ENCODE results near the gene TMX1. TPM values are rescaled to one million over a fixed set of nuclear protein-coding genes. Genes with fewer than 3 reads are reported as not detected.
"Not testable (repeated sequence)": the region's sequence is repeated elsewhere in the genome, so short reads cannot be mapped to it uniquely, and the experiment has no call there.

Gene TMX1, protein sequence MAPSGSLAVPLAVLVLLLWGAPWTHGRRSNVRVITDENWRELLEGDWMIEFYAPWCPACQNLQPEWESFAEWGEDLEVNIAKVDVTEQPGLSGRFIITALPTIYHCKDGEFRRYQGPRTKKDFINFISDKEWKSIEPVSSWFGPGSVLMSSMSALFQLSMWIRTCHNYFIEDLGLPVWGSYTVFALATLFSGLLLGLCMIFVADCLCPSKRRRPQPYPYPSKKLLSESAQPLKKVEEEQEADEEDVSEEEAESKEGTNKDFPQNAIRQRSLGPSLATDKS
- total RNA-seq (2014; rRNA removed; shearing (Covaris generic)): 87.8 and 110 TPM in 2 replicates

DNA sequence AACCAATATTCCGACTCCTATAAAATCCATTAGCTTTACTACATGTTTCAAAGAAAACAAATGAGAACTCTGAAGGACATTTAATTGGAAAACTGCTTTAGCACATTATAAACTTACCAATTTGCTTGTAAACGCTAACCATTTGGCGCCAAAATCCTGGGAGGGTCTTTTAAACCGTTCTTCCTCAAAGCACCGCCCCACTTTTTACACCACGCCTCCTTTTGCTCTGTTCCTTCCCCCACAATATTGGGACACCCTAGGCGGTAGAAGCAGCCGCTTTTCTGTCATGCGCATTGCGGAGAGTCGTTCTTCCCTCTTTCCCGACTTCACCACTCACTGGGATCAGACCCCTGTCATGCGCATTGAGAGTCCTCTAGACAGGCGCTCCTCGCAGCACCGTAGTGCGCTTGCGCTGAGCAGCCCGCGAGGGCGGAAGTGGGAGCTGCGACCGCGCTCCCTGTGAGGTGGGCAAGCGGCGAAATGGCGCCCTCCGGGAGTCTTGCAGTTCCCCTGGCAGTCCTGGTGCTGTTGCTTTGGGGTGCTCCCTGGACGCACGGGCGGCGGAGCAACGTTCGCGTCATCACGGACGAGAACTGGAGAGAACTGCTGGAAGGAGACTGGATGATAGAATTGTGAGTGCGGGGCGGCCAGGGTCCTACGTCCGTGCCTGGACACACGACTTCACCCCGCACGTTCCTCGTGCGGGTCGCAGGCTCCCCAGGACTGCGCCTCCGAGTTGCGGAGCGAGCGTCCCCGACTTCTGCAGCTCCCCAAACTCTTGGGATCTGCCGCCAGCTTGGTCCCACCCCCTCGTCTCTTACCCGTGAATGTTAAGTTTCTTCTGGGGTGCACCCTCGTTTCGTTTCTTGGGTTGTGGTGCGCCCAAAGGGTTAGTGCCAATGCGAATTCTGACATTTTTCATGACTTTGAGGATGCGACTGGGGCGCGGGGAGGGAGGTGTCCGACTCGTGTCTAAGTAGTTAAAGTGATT is at the start of gene TMX1:
TMX1 (plus strand) TSS at position 435 of the 991 bp plus-strand sequence; CDS start at position 481, 46 bp downstream.
- peak; percentile 98 for DNase-seq (ENCODE audit: low read depth)

DNA sequence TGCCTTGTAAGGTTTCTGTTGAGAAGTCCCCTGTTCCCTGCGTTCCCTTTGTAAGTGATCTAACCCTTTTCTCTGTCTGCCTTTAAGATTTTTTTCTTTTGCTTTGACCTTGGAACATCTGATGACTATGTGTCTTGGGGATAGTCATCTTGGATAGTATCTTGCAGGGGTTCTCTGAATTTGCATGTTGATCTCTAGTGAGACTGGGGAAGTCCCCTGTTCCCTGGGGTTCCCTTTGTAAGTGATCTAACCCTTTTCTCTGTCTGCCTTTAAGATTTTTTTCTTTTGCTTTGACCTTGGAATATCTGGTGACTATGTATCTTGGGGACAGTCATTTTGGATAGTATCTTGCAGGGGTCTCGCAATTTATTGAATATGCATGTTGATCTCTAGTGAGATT is 38.2 kb upstream of the TMX1 start:
- DNase-seq (ENCODE audit: low read depth): no peak

DNA sequence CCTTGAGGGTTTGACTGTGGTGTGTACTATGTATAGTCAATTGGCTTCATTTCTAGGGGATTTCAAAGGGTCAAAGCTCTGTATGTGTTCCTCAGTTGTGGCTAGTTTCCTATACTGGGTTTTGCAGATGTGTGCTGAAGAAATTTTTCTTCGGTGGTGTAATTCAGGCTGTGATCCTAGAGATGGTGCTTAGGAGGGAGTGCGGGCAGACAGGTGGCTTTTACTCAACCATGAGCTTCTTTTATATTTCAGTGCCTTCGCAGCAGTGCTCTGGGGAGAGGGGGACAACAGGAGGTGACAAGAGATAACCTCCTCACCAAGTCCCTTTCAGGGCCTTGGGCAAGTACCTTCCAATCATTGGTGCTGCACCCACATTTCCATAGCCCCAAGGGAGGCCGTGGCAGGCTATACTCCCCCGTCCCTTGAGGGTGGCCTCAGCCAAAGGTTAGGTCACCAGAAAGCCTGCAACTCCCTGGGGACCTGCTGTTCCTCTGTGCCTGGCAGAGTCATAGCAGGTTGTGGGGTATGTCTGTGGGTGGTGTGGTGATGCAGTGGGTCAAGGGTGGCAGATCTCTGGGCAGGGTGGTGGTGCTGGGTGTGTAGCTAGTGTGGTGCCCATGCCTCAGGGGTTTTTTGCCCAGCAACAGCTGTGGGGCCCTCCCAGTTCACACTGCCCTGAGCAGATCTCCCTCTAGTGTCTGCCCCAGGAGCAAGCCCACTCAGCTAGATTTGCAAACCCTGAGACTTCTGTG is 37.0 kb upstream of the TMX1 start:
- DNase-seq (ENCODE audit: low read depth): no peak

DNA sequence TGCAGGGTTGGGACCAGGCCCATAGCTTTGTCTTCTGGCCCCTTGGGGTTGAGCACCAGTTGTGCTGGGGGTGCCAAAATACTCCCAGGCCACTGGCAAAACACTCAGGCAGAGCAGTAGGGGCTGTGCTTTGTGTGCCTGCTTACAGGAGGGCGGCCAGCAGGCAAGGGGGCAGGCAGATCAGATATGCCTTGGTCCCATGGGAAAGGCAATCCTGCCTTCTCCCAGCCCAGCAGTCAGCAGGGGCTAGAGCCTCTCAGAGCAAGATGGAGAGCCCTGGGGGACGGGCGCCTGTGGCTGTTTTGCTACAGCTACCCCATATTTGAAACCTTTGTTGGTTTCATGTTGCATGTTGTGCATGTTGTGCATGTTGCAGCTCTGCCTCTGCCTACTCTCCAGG is 36.2 kb upstream of the TMX1 start:
- no peak for DNase-seq (ENCODE audit: low read depth)

DNA sequence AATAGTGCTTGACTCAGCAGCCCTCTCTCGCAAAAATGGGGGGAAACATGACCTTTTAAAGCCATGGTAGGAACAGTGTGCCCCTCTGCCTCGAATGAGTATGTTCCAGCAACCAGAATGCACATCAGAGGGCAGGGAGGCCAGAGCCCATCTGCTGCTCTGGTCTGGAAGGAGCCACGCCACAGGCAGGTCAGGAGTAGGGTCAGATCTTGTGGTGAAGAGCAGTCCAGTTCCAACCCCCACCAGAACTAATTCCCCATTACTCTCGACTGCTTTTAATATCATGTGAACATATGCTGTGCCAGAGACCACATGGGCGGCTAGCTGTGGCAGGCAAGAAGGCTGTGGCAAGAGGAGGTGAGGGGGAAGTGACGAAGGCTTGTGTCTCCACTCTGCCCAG is 34.6 kb upstream of the TMX1 start:
- DNase-seq (ENCODE audit: low read depth): peak; percentile 64

DNA sequence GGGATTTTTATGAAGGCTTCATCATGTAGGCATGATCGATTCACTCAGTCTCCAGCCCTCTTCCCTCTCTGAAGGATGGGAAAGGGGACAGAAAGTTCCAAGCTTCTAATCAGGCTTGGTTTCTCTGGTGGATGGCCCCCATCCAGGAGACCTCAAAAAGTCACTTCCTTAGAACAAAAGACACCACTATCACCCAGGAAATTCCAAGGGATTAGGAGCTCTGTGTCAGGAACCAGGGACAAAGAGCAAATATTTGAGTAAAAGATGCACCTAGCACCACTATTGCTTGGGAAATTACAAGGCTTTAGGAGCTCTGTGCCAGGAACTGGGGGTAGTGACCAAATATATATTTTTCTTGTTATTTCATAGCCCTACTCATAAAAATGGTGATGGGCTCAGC is 33.6 kb upstream of the TMX1 start:
- no peak for DNase-seq (ENCODE audit: low read depth)

DNA sequence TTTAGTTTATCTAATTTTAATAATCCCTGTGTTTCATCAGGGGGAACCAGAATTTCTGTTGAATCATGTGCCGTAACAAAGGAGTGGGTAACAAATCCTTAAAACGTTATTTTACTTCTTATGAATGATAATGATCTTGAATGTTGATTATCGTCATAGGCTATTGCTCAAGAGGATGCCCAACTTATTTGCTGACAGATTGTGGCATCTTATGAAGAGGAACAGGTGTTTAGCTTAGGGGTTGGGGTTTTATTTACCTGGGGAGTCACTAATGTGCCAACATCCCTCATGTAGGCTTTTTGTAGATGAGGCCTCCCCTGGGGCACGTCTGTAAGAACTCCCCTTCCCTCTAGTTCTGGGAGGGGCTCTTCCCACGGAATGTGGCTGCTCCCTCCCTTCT is 32.4 kb upstream of the TMX1 start:
- no peak for DNase-seq (ENCODE audit: low read depth)

DNA sequence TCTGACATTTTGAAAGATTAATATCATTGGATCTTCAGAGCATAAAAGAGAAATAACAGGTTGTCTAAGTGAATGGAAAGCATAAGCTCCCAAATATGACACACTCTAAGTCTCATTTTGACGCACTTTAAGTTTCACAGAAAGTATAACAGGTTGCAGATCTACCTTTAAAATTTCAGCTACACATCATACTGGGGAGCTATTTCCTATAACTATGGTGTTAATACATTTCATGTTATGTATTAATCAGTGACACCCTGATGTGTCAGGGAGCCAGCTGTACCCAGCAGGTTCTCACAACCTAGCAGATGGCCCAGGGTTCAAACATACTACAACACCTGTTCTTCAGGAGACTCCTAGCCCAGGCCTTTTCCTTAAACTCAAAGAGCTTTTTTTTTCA is 31.1 kb upstream of the TMX1 start:
- no peak for DNase-seq (ENCODE audit: low read depth)

DNA sequence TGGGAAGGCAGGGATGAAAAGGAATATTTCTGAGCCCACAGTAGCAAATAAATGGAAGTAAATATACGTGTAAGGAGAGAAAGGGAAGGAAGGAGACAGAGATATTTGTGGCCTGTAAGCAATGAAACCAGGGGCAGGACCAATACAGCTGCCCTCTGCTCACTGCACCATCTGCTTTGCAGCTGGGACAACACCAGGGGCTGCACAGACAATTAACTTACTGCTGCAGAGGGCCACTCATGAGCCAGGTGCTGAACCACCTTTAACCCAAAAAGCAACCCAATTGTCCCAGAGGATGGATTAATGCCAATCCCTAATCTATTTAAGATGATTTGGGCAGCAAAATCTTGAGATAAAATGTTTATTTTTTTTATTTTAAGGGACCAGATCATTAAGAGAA is 30.6 kb upstream of the TMX1 start:
- DNase-seq (ENCODE audit: low read depth): peak; percentile 13

DNA sequence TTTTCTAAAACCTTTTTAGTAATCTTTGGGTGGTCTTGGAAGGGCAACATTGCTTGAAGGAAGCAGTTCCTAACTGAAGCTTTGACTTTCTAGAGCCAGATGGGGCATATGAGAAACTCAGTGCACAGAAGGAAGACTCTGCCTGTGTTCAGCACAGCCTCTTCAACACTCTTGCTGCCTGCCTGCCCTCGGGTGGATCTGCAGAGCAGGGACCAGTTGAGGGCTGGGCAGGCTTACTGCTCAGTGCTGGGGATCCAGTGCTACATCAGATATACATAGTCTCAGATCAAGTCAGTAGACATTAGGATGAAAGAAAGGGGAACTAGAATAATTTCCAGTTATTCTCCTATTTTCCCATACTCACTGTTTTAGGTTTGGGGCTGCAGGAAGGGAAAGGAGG is 29.5 kb upstream of the TMX1 start:
- no peak for DNase-seq (ENCODE audit: low read depth)

DNA sequence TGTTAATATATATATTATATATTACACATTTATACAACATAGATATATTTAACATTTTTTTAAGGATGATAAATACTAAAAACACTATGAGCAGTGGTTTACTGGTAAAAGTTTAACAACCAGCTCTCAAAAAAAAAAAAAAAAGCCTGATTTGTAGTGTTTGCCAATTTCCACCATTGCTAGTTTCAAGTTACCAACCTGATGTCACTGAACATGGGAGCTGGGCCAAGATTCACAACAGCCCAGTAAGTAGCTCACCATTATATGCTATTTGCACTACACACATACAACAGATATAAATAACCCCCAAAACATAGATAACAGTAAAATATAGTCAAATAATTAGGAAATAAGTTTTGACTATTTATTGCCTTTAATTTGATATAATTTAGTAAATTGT is 28.9 kb upstream of the TMX1 start:
- DNase-seq (ENCODE audit: low read depth): peak; percentile 46

DNA sequence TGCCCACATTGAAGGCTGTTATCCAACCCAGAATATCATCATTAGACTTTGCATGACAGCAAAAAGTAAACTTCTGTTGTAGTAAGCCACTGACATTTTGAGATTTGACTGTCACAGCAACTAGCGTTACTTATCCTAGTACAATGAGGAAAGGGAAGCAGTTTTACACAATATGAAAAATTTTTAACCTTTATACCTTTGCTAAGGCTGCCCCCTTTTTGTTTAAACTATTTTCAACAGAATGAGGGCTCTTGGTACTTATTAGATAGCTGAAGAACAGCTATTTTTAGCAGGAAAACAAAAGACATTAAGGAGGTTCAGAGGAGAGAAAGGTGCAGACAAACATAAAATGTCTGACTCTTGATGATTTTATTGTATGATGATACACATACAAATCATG is 23.4 kb upstream of the TMX1 start:
- DNase-seq (ENCODE audit: low read depth): no peak

DNA sequence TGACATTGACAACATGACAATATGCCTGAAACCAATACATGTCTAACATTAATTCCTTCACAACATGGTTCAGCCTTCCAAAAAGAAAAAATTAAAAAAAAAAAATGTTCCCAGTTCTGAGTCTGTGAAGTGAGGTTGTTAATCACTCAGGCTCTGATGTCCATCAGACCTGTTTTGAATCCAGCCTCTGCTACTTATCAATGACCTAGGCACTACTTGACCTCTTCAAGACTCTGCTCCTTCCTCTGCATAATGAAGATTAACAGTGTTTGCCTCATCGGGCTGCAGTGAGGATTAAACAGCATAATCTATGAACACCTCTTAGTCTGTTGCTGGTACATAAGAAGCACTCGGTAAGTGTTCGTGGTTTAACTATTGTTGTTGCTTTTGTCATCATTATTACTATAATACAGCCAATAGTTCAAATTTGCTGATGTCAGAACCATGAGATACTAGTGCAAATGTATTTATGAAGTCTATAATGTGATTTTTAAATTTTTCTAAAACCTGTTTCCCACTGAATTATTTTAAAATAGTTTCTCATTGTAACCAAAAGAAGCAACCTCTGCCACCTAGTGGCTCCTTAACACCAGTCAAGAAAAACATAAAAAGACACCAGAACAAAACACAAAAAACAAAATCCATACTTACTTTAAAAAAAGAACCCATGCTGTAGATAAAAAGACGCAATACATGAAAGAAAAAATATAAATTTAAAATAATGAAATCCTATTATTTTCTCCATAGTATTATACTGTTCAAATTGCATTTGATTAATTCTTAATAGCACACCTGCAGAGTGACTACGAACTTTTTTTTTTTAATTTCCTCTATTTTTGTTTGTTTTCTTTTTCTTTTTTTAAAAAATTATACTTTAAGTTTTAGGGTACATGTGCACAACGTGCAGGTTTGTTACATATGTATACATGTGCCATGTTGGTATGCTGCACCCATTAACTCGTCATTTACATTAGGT is 20.3 kb upstream of the TMX1 start:
- peak; percentile 33 for DNase-seq (ENCODE audit: low read depth)

DNA sequence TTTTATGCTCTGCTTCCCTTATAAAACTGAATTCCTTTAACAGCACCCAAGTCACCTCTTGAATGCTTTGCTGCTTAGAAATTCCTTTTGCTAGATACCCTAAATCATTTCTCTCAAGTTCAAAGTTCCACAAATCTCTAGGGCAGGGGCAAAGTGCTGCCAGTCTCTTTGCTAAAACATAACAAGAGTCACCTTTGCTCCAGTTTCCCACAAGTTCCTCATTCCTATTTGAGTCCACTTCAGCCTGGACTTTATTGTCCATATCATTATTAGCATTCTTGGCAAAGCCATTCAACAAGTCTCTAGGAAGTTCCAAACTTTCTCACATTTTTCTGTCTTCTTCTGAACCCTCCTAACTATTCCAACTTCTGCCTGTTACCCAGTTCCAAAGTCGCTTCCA is 16.6 kb upstream of the TMX1 start:
- not testable (repeated sequence) for DNase-seq (ENCODE audit: low read depth)

DNA sequence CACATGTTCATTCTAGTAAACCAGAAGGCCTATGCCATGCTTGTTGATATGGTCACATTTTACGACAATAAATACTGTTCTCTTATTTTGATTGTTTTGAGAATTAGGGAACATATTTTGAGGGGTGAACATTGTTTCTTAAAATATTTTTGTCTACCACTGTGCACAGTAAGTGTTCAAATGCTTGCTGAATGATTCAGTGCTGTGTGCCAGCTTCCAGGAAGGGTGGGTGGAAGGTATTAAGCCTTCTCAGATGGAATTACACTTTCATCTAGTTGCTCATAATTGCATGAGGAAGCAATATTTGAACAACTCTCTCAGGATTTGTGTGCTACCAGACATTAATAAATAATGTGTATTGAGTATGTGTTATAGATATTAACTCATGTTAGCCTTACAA is 15.5 kb upstream of the TMX1 start:
- DNase-seq (ENCODE audit: low read depth): no peak

DNA sequence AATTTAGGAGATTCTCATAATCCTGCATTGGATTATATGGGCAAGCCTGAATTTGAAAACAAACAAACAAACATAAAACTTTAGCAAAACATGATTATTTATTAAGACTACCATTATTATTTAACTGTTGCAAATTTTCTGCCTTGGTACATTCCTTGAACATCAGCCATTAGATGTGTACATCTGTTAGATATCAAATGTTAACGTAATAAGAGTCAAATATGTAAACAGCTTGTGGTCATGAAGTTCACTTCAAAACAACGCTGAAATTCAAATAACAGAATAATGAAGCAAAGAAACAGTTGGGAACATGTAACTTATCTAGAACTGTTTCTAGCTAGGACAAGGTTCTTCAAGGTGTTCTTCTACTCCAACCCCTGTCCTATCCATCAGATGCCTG is 14.3 kb upstream of the TMX1 start:
- no peak for DNase-seq (ENCODE audit: low read depth)

DNA sequence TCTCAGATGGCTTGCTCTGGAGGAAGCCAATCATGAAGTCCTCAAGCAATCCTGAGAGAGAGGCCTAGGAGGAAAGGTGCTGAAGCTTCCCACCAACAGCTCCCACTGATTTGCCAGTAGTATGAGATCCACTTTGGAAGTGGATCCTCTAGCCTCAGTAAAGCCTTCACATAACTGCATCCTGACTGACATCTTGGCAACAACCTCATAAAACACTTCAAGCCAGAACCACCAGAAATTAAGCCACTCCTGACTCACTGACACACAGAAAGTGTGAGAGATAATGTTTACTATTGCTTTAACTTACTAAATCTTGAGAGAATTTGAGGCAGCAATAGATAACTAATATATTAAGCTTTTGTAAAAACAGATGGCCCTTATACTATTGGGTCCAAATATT is 11.7 kb upstream of the TMX1 start:
- DNase-seq (ENCODE audit: low read depth): no peak

DNA sequence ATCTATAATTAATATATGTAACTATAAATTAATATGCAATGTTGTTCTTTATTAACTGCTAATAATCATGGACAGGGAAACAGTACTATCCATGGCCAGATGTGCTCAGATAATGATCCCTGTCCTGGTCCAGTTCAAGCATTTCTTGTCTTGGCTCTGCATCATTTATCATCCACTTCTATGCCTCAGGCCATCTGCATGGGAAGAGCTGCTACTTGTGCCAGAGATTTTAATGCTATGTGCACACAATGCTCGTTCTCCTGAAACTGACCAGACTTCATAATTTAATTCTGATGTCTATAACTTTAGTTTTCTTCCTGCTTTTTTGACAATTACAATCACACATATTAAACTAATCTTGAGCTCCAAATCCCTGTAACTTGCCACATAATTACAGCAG is 11.2 kb upstream of the TMX1 start:
- DNase-seq (ENCODE audit: low read depth): peak; percentile 57

DNA sequence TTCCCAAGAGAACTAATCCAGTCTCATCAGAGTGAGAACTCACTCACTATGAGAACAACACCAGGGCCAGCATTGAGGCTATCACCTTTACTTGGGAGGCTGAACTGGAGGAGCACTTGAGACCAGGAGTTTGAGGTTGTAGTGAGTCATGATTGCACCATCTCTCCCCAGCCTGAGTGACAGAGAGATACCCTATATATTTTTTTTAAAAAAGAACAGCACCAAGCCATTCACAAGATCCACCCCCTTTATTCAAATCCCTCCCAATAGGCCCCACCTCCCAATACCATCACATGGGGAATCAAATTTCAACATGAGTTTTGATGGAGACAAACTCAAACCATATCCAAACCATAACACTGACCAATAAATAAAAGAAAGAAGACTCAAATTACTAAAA is 3.7 kb upstream of the TMX1 start:
- peak; percentile 45 for DNase-seq (ENCODE audit: low read depth)

DNA sequence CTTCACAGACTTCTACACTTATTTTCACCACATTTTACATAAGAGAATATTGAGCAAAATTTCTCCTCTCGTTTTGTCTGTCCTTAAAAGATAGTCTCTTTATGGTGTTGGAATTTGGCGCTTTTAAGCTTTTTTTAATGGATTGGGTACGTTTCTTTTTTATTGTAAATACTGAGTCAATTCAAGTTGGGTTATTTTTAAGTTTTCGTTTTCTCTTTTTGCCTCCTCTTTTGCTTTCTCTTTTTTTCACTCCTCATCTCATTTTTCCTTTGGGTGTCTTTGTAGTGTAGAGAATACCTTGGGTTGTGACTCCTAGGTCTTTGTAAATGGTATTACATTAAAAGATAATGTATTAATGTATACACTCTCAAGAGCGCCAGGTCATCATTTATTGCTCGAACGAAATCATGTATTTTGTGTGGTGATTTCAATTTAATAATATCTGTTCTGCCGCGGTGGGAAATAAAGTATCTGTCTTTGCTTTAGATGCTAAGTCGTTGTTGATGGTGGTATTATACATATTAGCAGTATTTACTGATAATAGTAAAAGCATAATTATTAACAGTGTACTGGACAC is 845 bp downstream of the TMX1 start:
- DNase-seq (ENCODE audit: low read depth): no peak
